ENCODE results near the gene CACNA1D.
A peak's percentile ranks its signal among the peaks of the same experiment; 100 is the strongest.

The CACNA1D gene

GRCh38 chr3:53694046-53694445, 199.6 kb downstream of the CACNA1D start:
- DNase-seq = no peak

DNA sequence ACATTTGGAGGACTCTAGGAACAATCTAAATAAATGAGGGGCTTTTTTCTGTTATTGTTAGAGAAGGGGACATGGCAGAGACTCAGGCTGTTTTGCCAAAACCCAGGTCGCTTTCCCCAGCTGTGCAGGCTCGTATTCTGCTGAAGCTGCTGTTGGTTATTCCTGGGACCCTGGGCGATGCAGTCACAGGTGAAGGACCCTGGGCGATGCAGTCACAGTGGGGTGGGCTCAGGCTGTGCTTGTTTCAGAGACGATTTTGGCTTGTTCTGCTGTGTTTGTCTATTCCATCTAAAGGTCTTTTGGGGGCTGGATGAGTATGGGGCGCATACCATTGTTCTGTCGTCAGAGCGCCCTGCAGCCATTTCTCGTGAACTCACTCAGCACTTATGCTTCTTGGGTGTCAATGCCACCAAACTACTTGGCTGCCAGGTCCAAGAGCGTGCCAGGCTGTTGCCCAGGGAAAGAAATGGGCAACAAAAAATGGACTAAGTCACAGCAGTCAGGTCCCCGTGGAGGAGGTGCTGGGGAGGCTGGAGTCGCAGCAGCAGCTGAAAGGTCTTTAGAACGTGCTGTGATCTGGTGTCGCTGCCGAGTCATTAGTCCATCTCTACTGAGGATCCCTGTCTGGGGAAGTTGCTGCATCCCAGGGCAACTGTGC, 200.4 kb downstream of the CACNA1D start:
- DNase-seq = no peak

- no peak for DNase-seq
These were observed 200.9 kb downstream of the CACNA1D start for GRCh38 chr3:53695324-53695690.

DNA sequence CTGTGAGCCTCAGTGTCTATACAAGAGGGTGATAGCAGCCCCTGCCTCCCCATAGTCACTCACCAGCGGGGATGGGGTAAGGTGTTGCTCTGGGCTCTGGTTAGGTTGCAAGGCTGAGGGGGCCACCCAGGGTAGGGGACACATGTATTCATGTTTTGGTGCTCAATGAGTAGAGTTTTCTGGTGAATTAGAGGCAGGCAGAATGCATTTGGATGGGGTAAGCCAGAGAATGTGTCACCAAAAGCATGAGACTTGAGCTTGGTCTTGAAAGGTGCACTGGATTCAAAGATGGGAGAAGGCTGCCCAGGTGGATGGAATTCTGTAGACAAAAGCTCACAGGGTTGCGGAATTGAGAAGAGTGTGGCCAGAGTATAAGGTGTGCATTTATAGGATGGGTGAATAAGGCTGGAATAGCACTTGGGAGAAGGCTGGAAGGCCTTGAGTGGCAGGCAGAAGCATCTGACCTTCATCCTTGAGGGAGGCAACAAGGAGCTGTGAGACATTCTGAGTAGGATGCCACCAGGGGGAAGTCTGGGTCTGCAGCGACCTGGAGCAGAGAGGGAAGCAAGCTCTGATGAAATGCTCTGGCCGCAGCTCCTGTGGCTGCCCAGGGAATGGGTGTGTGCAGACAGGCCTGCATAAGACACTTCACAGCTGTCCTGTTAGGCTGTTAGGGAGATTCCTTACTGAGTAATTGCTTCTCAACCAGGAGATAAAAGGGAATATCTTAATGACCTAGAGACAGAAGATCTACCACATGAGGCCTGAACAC, 202.2 kb downstream of the CACNA1D start:
- no peak for DNase-seq

DNA sequence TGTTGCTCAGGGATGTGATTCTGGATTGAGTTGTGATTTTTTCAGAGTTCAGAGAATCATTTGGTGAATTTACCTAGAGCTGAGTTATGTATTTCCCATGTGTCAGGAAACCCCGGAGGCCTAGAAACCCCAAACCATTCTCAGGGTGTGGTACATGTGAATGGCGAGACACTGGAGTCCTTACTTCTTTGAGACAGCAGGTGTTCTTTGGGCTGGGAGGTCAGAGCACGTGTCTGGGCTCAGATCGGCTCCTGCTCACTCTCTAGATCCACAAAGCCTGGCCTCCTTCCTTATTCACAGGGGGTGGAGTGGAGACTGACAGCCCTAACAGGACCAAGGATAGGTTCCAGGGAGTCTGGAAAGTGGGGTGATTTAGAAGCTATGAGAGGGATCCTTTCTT, 206.0 kb downstream of the CACNA1D start:
- no peak for DNase-seq

- DNase-seq = no peak
These were observed 208.5 kb downstream of the CACNA1D start for GRCh38 chr3:53702776-53703530.

DNA sequence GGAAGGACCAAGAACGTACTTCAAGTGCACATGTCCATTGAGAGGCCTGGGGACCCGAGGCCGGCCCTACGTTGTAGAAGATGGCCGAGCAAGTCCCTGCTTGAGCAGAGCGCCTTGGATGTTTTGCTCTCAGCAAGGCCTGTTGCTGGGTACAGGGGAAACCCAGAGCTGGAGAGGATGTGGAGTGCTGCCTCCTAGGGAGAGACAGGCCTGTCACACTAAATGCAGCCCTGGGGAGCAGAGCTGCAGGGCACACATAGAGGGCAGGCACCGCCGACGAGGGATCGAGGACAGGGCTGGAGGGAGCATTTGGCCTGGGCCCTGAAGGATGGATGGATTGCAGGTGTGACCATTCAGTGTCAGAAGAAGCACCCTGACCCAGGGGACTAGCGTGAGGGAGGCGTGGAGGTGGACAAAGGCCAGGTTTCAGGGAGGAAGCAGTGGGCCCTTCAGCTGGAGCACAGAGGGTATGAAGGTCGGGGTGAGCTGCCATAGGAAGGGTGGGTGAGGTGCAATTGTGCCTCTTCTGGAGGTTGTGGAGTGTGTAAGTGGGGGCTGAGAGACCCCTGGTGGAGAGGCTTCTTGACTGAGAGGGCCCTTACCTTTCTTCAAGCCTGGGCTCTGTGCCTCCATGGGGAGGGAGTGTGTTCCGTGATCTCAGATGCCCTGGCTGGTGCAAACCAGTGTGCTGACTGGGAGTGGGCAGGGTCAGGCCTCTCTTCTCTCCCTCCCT, 209.4 kb downstream of the CACNA1D start:
- DNase-seq = no peak

- DNase-seq = no peak
These were observed 209.9 kb downstream of the CACNA1D start for GRCh38 chr3:53704363-53704725.

DNA sequence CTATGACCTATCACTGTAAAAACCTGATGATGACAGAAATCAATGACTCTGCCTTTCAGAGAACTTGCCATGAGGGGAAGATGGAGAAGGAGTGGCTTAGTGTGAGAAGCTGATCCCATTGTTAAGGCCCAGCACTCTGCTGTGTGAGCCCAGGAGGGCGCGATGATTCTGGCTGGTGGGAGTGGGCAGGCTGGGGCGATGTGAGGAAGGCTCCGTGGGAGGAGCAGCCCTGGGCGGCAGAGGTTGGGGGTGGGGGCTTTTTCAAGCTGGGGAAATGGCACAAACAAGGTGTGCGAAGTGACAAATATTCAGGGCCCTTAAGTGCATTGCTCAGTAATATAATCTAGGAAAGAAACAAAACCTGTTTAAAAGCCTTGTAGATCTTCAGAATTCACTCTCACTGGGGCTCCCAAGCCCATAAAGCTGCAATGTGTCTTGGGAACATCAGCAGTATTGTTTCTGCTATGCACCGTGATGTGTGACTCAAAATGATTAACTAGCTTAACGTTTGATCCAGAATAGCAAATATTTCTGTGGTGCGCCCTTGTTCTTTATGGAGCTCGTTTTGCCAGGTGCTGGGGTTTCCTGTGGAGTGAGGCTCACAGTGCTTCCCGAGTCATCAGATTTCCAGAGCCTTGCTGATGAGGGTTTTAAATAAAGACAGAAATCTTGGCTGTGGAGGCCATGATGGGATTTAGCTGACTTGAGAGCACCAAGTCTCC, 210.8 kb downstream of the CACNA1D start:
- DNase-seq = no peak

GRCh38 chr3:53705774-53706173, 211.4 kb downstream of the CACNA1D start:
- DNase-seq = no peak

GRCh38 chr3:53707222-53707621, 212.8 kb downstream of the CACNA1D start:
- DNase-seq = no peak

GRCh38 chr3:53708001-53708621, 213.7 kb downstream of the CACNA1D start:
- peak; percentile 34 for DNase-seq

DNA sequence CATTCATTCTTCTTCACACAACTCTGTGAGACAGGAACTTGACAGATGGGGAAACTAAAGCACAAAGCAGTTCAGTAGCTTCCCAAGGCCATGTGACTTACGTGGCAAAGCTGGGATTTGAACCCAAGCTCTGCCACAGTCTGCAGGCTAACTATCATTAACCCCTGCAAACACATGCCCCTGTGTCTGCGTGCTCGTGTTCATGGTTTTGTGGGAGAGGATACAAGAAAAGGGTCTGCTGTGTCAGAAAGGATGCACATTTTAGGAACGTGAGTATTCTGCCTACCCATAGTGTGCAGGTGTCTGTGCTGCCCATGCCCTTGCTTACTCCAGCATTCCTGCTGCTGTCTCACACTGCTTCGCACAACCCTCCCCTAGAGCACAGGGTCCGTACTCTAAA, 214.8 kb downstream of the CACNA1D start:
- no peak for DNase-seq

GRCh38 chr3:53709860-53710674, 215.7 kb downstream of the CACNA1D start:
- peak; percentile 84 for DNase-seq

- DNase-seq = peak; percentile 22
These were observed 217.0 kb downstream of the CACNA1D start for GRCh38 chr3:53711387-53711786.

- peak; percentile 18 for DNase-seq
These were observed 218.5 kb downstream of the CACNA1D start for GRCh38 chr3:53712817-53713388.

DNA sequence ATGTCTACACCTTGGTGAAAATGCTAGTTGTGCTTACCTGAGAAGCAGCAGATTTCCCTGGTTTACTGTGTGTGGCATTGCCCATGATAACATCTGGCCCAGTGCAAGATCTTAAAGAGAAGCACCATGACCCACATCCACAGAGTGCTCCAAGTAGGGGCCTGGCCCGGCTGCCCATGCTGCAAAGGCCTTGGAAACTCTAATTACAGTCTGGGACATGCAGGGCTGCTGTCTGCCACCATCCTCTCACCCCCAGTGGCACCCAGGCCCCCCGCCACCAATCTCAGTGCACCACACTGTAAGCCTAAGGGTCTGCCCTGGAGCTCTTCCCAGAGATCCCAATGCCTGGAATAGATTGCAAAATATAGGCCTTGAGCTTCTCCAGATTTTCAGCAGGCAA, 219.2 kb downstream of the CACNA1D start:
- no peak for DNase-seq

- no peak for DNase-seq
These were observed 221.5 kb downstream of the CACNA1D start for GRCh38 chr3:53715815-53716483.

DNA sequence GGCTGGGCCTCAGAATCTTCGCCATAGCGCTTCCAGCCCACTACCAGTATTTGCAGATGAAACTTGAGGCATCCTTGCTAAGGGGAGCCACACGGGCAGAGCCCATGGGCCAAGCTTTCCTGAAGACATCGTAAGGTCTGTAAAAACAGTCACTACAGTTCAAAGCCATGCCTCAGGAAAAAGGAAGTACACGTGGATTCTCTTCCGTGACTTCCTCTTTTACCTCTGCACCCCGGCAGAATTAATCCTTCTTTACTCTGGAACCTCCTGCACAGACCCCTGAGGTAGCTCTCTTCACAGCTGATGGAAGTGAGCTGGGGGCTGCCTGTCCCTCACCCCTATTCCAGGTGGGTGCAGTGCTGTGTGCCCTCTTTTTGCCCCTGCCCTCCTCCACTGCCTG, 222.6 kb downstream of the CACNA1D start:
- DNase-seq = no peak

- DNase-seq = no peak
These were observed 224.1 kb downstream of the CACNA1D start for GRCh38 chr3:53718462-53718861.
